Lower leg skin (tissue), 4 donors: ENCODE data around the gene RBMXL3. TPM values are rescaled to one million over a fixed set of nuclear protein-coding genes. Genes with fewer than 3 reads are reported as not detected.

Experiments
- DNase-seq, 2 donors: peaks; one replicate each; pipeline ENCODE4 v3.0.0-alpha.2; 2019; ENCODE audit warnings: low spot score in 2 of 2
- H3K4me3 ChIP-seq: fragments of 200-600 bp; sonication (generic); 2 replicates; pipeline ENCODE4 v1.5.1; 2017; ENCODE audit warnings: mild to moderate bottlenecking, low read depth; ENCODE audit not compliant: poor library complexity, severe bottlenecking
- CTCF ChIP-seq, 3 donors: fragments of 450-650 bp; IDR thresholded peaks; one replicate each; pipeline ENCODE4 v1.5.1; 2016; ENCODE audit warnings: antibody characterized with exemption in 3 of 3, mild to moderate bottlenecking in 3 of 3, moderate library complexity in 2 of 3
- POLR2A ChIP-seq, 2 donors: fragments of 450-650 bp; IDR thresholded peaks; one replicate each; pipeline ENCODE4 v1.6.1; 2016 to 2017; ENCODE audit warnings: antibody characterized with exemption in 2 of 2, mild to moderate bottlenecking in 1 of 2, moderate library complexity in 1 of 2
- WGBS, 2 donors: methylation state at CpG; one replicate each; pipeline ENCODE4 v1.1.5; 2018; 5-methylcytosine and 5-hydroxymethylcytosine counted together
- intact Hi-C: fragments of 100-400 bp; cut with DNase I; formaldehyde crosslinking; loops from one replicate; pipeline ENCODE4 v1.15.0; 2023; ENCODE audit warnings: low total_unique reads
- total RNA-seq, 4 donors: library from RNA; depleted of rRNA; stranded (reverse); fragments of >200 nt; gene quantifications; one replicate each; pipeline ENCODE4 v1.1.0, GENCODE V29; 2016

Gene RBMXL3
- total RNA-seq: not detected

GRCh38 chrX:115189110-115189509, at the start of gene RBMXL3:
Gene RBMXL3 (plus strand): TSS chrX:115189410. CDS start chrX:115189442, 32 bp downstream.
- no peak for DNase-seq
- 91 to 99% methylated on average over 16 of the region's 16 CpGs for WGBS, 2 donors
- H3K4me3 ChIP-seq: no peak within 1 kb of the TSS
- TF ChIP-seq CTCF (IDR thresholded peaks at IDR 0.05) (no peak), POLR2A (IDR thresholded peaks at IDR 0.05) (no peak)
- intact Hi-C loops: no loop called here

- intact Hi-C loops: no loop called here
These were observed 47.2 kb upstream of the RBMXL3 start for GRCh38 chrX:115142057-115142456.

GRCh38 chrX:115147220-115147619, 42.0 kb upstream of the RBMXL3 start:
- TF ChIP-seq CTCF (IDR thresholded peaks at IDR 0.05): no peak
- no peak for TF ChIP-seq POLR2A (IDR thresholded peaks at IDR 0.05)
- no peak overlapping the region for H3K4me3 ChIP-seq
- intact Hi-C loops: no loop called here
- 81 to 83% methylated on average over 1 of the region's 1 CpG for WGBS, 2 donors
- DNase-seq: no peak

More at GRCh38 chrX:115142057-115142456, 47.2 kb upstream of the RBMXL3 start:
- no peak for DNase-seq
- no peak overlapping the region for H3K4me3 ChIP-seq
- TF ChIP-seq POLR2A (IDR thresholded peaks at IDR 0.05) (no peak), CTCF (IDR thresholded peaks at IDR 0.05) (no peak)

GRCh38 chrX:115173181-115173580, 16.0 kb upstream of the RBMXL3 start:
- no peak for DNase-seq
- intact Hi-C loops: no loop called here
- 67 to 80% methylated on average over 9 of the region's 9 CpGs for WGBS, 2 donors
- H3K4me3 ChIP-seq: no peak overlapping the region
- TF ChIP-seq POLR2A (IDR thresholded peaks at IDR 0.05) (no peak), CTCF (IDR thresholded peaks at IDR 0.05) (no peak)

- no peak for TF ChIP-seq CTCF (IDR thresholded peaks at IDR 0.05)
- no peak for TF ChIP-seq POLR2A (IDR thresholded peaks at IDR 0.05)
- no peak for DNase-seq
- intact Hi-C loops: no loop called here
- WGBS, 2 donors: 73 to 79% methylated on average over 3 of the region's 3 CpGs
- no peak overlapping the region for H3K4me3 ChIP-seq
These were observed 14.7 kb upstream of the RBMXL3 start for GRCh38 chrX:115174548-115174947.

GRCh38 chrX:115177932-115178331, 11.3 kb upstream of the RBMXL3 start:
- DNase-seq: no peak
- TF ChIP-seq CTCF (IDR thresholded peaks at IDR 0.05) (no peak), POLR2A (IDR thresholded peaks at IDR 0.05) (no peak)
- H3K4me3 ChIP-seq: no peak overlapping the region
- intact Hi-C loops: no loop called here
- WGBS, 2 donors: 84 to 88% methylated on average over 4 of the region's 4 CpGs
